WTC11 (cell line): ENCODE data around the gene ZSCAN25.

ENCODE experiments used
- CBFB ChIP-seq: sonication (generic); formaldehyde crosslinking; IDR thresholded peaks from 2 replicates; pipeline ENCODE4 v1.8.1; 2022; ENCODE audit warnings: mild to moderate bottlenecking, low read depth, missing genetic modification reagents
- CREB1 ChIP-seq: sonication (generic); formaldehyde crosslinking; IDR thresholded peaks from 2 replicates; pipeline ENCODE4 v1.8.0; 2023; ENCODE audit warnings: mild to moderate bottlenecking, missing genetic modification reagents
- ZNF263 ChIP-seq: sonication (generic); formaldehyde crosslinking; IDR thresholded peaks from 2 replicates; pipeline ENCODE4 v1.8.1; 2022; ENCODE audit warnings: low read depth, mild to moderate bottlenecking, moderate library complexity, missing genetic modification reagents
- TF ChIP-seq, protein P1 (sequence below): fragments of 200-600 bp; IDR thresholded peaks from 2 replicates; pipeline ENCODE4 v1.8.0; 2022; ENCODE audit warnings: antibody characterized with exemption
- TF ChIP-seq, protein P2 (sequence below): sonication (generic); formaldehyde crosslinking; IDR thresholded peaks from 2 replicates; pipeline ENCODE4 v1.8.1; 2023; ENCODE audit warnings: mild to moderate bottlenecking, missing genetic modification reagents
- TF ChIP-seq, protein P3 (sequence below): fragments of 250-450 bp; sonication (Bioruptor Pico); IDR thresholded peaks from 2 replicates; pipeline ENCODE4 v1.8.0; 2021; ENCODE audit warnings: mild to moderate bottlenecking

DNA sequence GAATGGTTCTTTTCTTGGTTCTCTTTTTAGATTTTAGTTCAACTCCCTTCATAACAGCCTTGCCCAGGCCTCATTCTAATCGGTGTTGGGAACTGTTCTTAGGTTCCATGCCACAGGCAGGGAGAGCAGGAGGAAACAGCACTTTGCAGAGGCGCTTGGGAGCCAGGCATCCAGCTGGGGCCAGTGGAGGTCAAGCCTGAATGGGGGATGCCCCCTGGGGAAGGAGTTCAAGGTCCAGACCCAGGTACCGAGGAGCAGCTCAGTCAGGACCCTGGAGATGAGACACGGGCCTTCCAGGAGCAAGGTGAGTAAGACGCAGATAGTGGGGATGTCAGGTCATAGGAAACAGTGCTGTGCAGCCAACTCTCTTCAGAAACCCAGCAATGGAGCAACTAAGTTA lies 4.5 kb downstream of the ZSCAN25 start:
- TF ChIP-seq CREB1 (CRISPR knock-in tag) (no peak), CBFB (no peak), ZNF263 (CRISPR knock-in tag) (no peak)
- TF ChIP-seq, protein P1, sequence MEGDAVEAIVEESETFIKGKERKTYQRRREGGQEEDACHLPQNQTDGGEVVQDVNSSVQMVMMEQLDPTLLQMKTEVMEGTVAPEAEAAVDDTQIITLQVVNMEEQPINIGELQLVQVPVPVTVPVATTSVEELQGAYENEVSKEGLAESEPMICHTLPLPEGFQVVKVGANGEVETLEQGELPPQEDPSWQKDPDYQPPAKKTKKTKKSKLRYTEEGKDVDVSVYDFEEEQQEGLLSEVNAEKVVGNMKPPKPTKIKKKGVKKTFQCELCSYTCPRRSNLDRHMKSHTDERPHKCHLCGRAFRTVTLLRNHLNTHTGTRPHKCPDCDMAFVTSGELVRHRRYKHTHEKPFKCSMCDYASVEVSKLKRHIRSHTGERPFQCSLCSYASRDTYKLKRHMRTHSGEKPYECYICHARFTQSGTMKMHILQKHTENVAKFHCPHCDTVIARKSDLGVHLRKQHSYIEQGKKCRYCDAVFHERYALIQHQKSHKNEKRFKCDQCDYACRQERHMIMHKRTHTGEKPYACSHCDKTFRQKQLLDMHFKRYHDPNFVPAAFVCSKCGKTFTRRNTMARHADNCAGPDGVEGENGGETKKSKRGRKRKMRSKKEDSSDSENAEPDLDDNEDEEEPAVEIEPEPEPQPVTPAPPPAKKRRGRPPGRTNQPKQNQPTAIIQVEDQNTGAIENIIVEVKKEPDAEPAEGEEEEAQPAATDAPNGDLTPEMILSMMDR, result no peak
- TF ChIP-seq, protein P2, sequence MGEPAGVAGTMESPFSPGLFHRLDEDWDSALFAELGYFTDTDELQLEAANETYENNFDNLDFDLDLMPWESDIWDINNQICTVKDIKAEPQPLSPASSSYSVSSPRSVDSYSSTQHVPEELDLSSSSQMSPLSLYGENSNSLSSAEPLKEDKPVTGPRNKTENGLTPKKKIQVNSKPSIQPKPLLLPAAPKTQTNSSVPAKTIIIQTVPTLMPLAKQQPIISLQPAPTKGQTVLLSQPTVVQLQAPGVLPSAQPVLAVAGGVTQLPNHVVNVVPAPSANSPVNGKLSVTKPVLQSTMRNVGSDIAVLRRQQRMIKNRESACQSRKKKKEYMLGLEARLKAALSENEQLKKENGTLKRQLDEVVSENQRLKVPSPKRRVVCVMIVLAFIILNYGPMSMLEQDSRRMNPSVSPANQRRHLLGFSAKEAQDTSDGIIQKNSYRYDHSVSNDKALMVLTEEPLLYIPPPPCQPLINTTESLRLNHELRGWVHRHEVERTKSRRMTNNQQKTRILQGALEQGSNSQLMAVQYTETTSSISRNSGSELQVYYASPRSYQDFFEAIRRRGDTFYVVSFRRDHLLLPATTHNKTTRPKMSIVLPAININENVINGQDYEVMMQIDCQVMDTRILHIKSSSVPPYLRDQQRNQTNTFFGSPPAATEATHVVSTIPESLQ (CRISPR knock-in tag), result no peak
- TF ChIP-seq, protein P3, sequence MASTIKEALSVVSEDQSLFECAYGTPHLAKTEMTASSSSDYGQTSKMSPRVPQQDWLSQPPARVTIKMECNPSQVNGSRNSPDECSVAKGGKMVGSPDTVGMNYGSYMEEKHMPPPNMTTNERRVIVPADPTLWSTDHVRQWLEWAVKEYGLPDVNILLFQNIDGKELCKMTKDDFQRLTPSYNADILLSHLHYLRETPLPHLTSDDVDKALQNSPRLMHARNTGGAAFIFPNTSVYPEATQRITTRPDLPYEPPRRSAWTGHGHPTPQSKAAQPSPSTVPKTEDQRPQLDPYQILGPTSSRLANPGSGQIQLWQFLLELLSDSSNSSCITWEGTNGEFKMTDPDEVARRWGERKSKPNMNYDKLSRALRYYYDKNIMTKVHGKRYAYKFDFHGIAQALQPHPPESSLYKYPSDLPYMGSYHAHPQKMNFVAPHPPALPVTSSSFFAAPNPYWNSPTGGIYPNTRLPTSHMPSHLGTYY (CRISPR knock-in tag), result no peak
